B cell (primary cell): Measurements from ENCODE around the gene TMPRSS11A. TPM values are rescaled to one million over a fixed set of nuclear protein-coding genes. Genes with fewer than 3 reads are reported as not detected.

Experiments
- ATAC-seq: fragments of 200-7000 bp; cut with Tn5 transposase; one replicate; pipeline ENCODE4 v1.10.0; 2021; ENCODE audit warnings: low read depth, mild to moderate bottlenecking, moderate number of reproducible peaks, moderate library complexity
- CTCF ChIA-PET: fragments of 350-600 bp; sonication (Branson Sonifier 250); formaldehyde crosslinking; loops from one replicate; lab custom pipeline; 2021; ENCODE audit warnings: antibody characterized with exemption, inconsistent platforms; lab: Charles Lee
- POLR2A ChIA-PET: fragments of 350-600 bp; sonication (Branson Sonifier 250); formaldehyde crosslinking; loops from one replicate; lab custom pipeline; 2021; ENCODE audit warnings: antibody characterized with exemption; lab: Charles Lee
- DNase-seq: peaks from one replicate; pipeline ENCODE4 v3.0.0; 2013
- H2AFZ ChIP-seq: 2 replicates; pipeline ENCODE4 v1.6.1; 2012; ENCODE audit warnings: mild to moderate bottlenecking, low read depth, low read length; ENCODE audit not compliant: insufficient read depth, poor library complexity, severe bottlenecking
- H3K27ac ChIP-seq, 2 donors: 1 replicate in 1 of 2; 2 replicates in 1 of 2; pipeline ENCODE4 v1.5.1; 2012 to 2013; ENCODE audit warnings: low read length in 2 of 2, mild to moderate bottlenecking in 2 of 2, moderate library complexity in 1 of 2
- H3K27me3 ChIP-seq, 4 experiments: fragments of 200-600 bp in 1 of 4; sonication (generic) in 1 of 4; replicated peaks in 1 of 4; 1 replicate in 2 of 4; 2 replicates in 2 of 4; pipeline versions ENCODE4 v1.6.1 to v1.7.0; 2013 to 2016; ENCODE audit warnings: low read length in 3 of 4, mild to moderate bottlenecking in 2 of 4, mixed read lengths in 1 of 4, moderate library complexity in 1 of 4; ENCODE audit not compliant: insufficient read depth in 4 of 4, control insufficient read depth in 3 of 4; ENCODE audit errors: control extremely low read depth in 1 of 4
- H3K36me3 ChIP-seq, 2 experiments: replicated peaks in 1 of 2; 1 replicate in 1 of 2; 2 replicates in 1 of 2; pipeline versions ENCODE4 v1.6.1 to v1.7.1; 2013; ENCODE audit warnings: low read length in 1 of 2; ENCODE audit not compliant: insufficient read depth in 2 of 2, control insufficient read depth in 1 of 2; ENCODE audit errors: control extremely low read depth in 1 of 2, extremely low read depth in 1 of 2
- H3K4me1 ChIP-seq, 2 donors: fragments of 200-600 bp in 1 of 2; sonication (generic) in 1 of 2; 1 replicate in 1 of 2; 2 replicates in 1 of 2; pipeline versions ENCODE4 v1.5.1 to v1.6.1; 2013 to 2017; ENCODE audit warnings: low read length in 2 of 2; ENCODE audit not compliant: control insufficient read depth in 2 of 2, insufficient read depth in 2 of 2
- H3K4me2 ChIP-seq: replicated peaks from 2 replicates; pipeline ENCODE3; 2012; ENCODE audit warnings: mild to moderate bottlenecking, low read depth, low read length; ENCODE audit not compliant: poor library complexity, severe bottlenecking
- H3K4me3 ChIP-seq, 5 experiments: fragments of 200-600 bp in 1 of 5; sonication (generic) in 1 of 5; 1 replicate in 3 of 5; 2 replicates in 2 of 5; pipeline versions ENCODE4 v1.5.1 to v1.7.0; 2011 to 2016; ENCODE audit warnings: low read length in 4 of 5, mild to moderate bottlenecking in 4 of 5, low read depth in 2 of 5, control low read depth in 1 of 5, moderate library complexity in 1 of 5; ENCODE audit not compliant: insufficient read depth in 1 of 5; ENCODE audit errors: control extremely low read depth in 1 of 5, extremely low read depth in 1 of 5
- H3K79me2 ChIP-seq: fragments of 200-600 bp; sonication (generic); one replicate; pipeline ENCODE4 v1.6.0; 2016; ENCODE audit warnings: low read length; ENCODE audit not compliant: control insufficient read depth, insufficient read depth
- H3K9ac ChIP-seq: fragments of 200-600 bp; sonication (generic); 2 replicates; pipeline ENCODE4 v1.6.1; 2017; ENCODE audit warnings: mild to moderate bottlenecking, low read length, moderate library complexity
- H3K9me3 ChIP-seq, 3 donors: one replicate each; pipeline versions ENCODE4 v1.6.1 to v1.7.1; 2013; ENCODE audit warnings: low read length in 2 of 3; ENCODE audit not compliant: control insufficient read depth in 2 of 3, insufficient read depth in 1 of 3; ENCODE audit errors: control extremely low read depth in 1 of 3
- H4K20me1 ChIP-seq: 2 replicates; pipeline ENCODE4 v1.6.0; 2012; ENCODE audit warnings: mild to moderate bottlenecking, low read length; ENCODE audit not compliant: insufficient read depth, control insufficient read depth, poor library complexity, severe bottlenecking
- H3K27ac Mint-ChIP-seq: one replicate; pipeline ENCODE4 v1.8.0; 2021; ENCODE audit warnings: mixed read lengths
- H3K27me3 Mint-ChIP-seq: one replicate; pipeline ENCODE4 v1.8.0; 2021; ENCODE audit warnings: mixed read lengths
- H3K4me1 Mint-ChIP-seq: one replicate; pipeline ENCODE4 v1.8.0; 2021; ENCODE audit warnings: mixed read lengths
- H3K4me3 Mint-ChIP-seq: one replicate; pipeline ENCODE4 v1.8.0; 2021; ENCODE audit warnings: mixed read lengths
- H3K9me3 Mint-ChIP-seq: one replicate; pipeline ENCODE4 v1.8.0; 2022; ENCODE audit warnings: mixed read lengths; ENCODE audit not compliant: insufficient read depth
- CTCF ChIP-seq: fragments of 200-600 bp; IDR thresholded peaks from one replicate; pipeline ENCODE4 v1.8.0; 2022; ENCODE audit warnings: antibody characterized with exemption, mild to moderate bottlenecking
- EZH2 ChIP-seq: IDR thresholded peaks from 2 replicates; pipeline ENCODE4 v1.6.1; 2012; ENCODE audit warnings: borderline replicate concordance, low read depth, mild to moderate bottlenecking, moderate library complexity, low read length; ENCODE audit not compliant: insufficient read depth, poor library complexity, severe bottlenecking
- WGBS: methylation state at CpG from one replicate; pipeline ENCODE4 v1.1.5; 2013; ENCODE audit warnings: missing lambda C conversion rate; ENCODE audit not compliant: insufficient coverage; 5-methylcytosine and 5-hydroxymethylcytosine counted together
- intact Hi-C: fragments of 100-400 bp; cut with micrococcal nuclease; formaldehyde crosslinking; loops from one replicate; pipeline ENCODE4 v1.10.0; 2022
- polyA plus RNA-seq: library from polyadenylated mRNA; depleted of rRNA; stranded (reverse); fragments of >200 nt; gene quantifications from 2 replicates; pipeline ENCODE4 v1.2.3, GENCODE V29; 2012
- total RNA-seq, 2 donors: library from RNA; stranded (reverse); fragments of 120-200 nt in 1 of 2; gene quantifications; 1 replicate in 1 of 2; 2 replicates in 1 of 2; pipeline versions ENCODE4 v1.2.3 to v1.2.4, GENCODE V29; 2013 to 2022

TMPRSS11A gene
- total and polyA plus RNA-seq, 2 donors (not counting 1 experiment from before 2014, with no cell fraction given), result not detected

GRCh38 chr4:67911141-67911540, 52.2 kb downstream of the TMPRSS11A start:
- Histone ChIP-seq H4K20me1 (no peaks in the 10 kb centered on the region), H3K4me2 (no peak overlapping the region), H2AFZ (no peak overlapping the region), H3K4me1 (no peaks in the 10 kb centered on the region), H3K27me3 (peaks cover 0 to 3% (median 0%) of the 10 kb centered on the region in 4 experiments), H3K9me3 (no peaks in the 10 kb centered on the region), H3K79me2 (no peaks in the 10 kb centered on the region), H3K4me3 (no peak overlapping the region), H3K9ac (no peak overlapping the region), H3K27ac (no peak overlapping the region), H3K36me3 (no peaks in the 10 kb centered on the region)
- Mint-ChIP-seq H3K27me3 (peaks cover 19% of the 10 kb centered on the region), H3K4me3 (no peak overlapping the region), H3K27ac (no peak overlapping the region), H3K4me1 (no peaks in the 10 kb centered on the region), H3K9me3 (peaks cover under 1% of the 10 kb centered on the region)
- no peak for ATAC-seq
- TF ChIP-seq EZH2 (no peak), CTCF (no peak)
- WGBS, result 100% methylated on average over 1 of the region's 4 CpGs
- POLR2A ChIA-PET, result no interaction called here
- intact Hi-C loops, result no loop called here
- CTCF ChIA-PET, result interaction anchor here (0.7 to 2.7 kb wide), 9 partner anchors 10 to 367 kb away, joined by 3 to 14 read pairs (median 3); partner anchors contain the start of genes CENPC and UBA6
- no peak for DNase-seq

DNA sequence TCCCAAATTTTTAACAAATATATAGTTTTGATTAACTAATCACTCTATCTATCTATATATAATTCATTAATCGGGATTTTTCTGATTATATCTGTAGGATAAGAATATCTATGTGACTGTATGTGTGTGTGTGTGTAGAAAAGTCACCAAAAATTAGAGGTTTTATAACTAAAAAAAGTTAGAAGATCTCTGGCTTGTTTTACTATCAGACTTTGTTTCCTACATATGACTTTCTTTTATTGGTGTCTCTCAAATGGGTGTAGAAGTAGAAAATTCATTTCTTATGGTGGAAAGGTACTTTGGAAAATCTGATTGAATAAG, 52.7 kb downstream of the TMPRSS11A start:
- Histone ChIP-seq H3K27ac (no peak overlapping the region), H4K20me1 (no peaks in the 10 kb centered on the region), H3K9ac (no peak overlapping the region), H3K4me3 (no peak overlapping the region), H3K4me1 (no peaks in the 10 kb centered on the region), H3K27me3 (peaks cover 0 to 2% (median 0%) of the 10 kb centered on the region in 4 experiments), H2AFZ (no peak overlapping the region), H3K79me2 (no peaks in the 10 kb centered on the region), H3K36me3 (no peaks in the 10 kb centered on the region), H3K4me2 (no peak overlapping the region), H3K9me3 (no peaks in the 10 kb centered on the region)
- H3K27me3 Mint-ChIP-seq, result peaks cover 21% of the 10 kb centered on the region
- H3K4me1 Mint-ChIP-seq, result no peaks in the 10 kb centered on the region
- H3K4me3 Mint-ChIP-seq, result no peak overlapping the region
- ChIA-PET CTCF (interaction anchor here (0.9 to 2.7 kb wide), 6 partner anchors 54 to 366 kb away, joined by 3 to 14 read pairs (median 4); partner anchors contain the start of genes CENPC and UBA6), POLR2A (no interaction called here)
- peaks cover 3% of the 10 kb centered on the region for H3K9me3 Mint-ChIP-seq
- ATAC-seq (no peak), DNase-seq (no peak)
- WGBS, result no CpG with 5 or more reads among the region's 1 CpG
- TF ChIP-seq EZH2 (no peak), CTCF (peak; percentile 24)
- no peak overlapping the region for H3K27ac Mint-ChIP-seq
- intact Hi-C loops, result no loop called here
